GM12878 (cell line): ENCODE data around the gene C10orf90.

Experiments used
- MXI1 ChIP-seq: fragments of 150-350 bp; IDR thresholded peaks from 2 replicates; pipeline ENCODE4 v1.6.1; 2011; ENCODE audit warnings: low read depth, mild to moderate bottlenecking, inconsistent platforms, low read length, improper control_type of control experiment
- USF2 ChIP-seq: IDR thresholded peaks from 2 replicates; pipeline ENCODE4 v1.6.1; 2011; ENCODE audit warnings: low read depth, low read length, improper control_type of control experiment, borderline replicate concordance
- TF ChIP-seq, protein P1 (sequence below), 3 experiments: IDR thresholded peaks in 2 of 3; conservative IDR thresholded peaks in 1 of 3; 2 replicates each; pipeline ENCODE4 v1.5.1; 2011; ENCODE audit warnings: low read depth in 3 of 3, low read length in 3 of 3, mild to moderate bottlenecking in 3 of 3, control low read depth in 2 of 3, moderate library complexity in 2 of 3, inconsistent platforms in 1 of 3, mixed read lengths in 1 of 3; ENCODE audit not compliant: control insufficient read depth in 2 of 3, insufficient read depth in 1 of 3; ENCODE audit errors: extremely low read depth in 1 of 3

GRCh38 chr10:126478546-126478945 is 191.9 kb downstream of the C10orf90 start:
- TF ChIP-seq USF2 (no peak), MXI1 (no peak)
- TF ChIP-seq, protein P1, sequence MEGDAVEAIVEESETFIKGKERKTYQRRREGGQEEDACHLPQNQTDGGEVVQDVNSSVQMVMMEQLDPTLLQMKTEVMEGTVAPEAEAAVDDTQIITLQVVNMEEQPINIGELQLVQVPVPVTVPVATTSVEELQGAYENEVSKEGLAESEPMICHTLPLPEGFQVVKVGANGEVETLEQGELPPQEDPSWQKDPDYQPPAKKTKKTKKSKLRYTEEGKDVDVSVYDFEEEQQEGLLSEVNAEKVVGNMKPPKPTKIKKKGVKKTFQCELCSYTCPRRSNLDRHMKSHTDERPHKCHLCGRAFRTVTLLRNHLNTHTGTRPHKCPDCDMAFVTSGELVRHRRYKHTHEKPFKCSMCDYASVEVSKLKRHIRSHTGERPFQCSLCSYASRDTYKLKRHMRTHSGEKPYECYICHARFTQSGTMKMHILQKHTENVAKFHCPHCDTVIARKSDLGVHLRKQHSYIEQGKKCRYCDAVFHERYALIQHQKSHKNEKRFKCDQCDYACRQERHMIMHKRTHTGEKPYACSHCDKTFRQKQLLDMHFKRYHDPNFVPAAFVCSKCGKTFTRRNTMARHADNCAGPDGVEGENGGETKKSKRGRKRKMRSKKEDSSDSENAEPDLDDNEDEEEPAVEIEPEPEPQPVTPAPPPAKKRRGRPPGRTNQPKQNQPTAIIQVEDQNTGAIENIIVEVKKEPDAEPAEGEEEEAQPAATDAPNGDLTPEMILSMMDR (IDR thresholded peaks at IDR 0.05 in 2 of 3, conservative IDR thresholded peaks at IDR 0.05 in 1 of 3; ENCODE audit: control insufficient read depth in 2 of 3, extremely low read depth in 1 of 3, insufficient read depth in 1 of 3, low read depth in 3 of 3, low read length in 3 of 3) = no peak
